ENCODE data around the gene CRADD. TPM values are rescaled to one million over a fixed set of nuclear protein-coding genes. Genes with fewer than 3 reads are reported as not detected.

Gene CRADD
- total RNA-seq, 1 experiment from 2014 or later: 14.3 TPM

DNA sequence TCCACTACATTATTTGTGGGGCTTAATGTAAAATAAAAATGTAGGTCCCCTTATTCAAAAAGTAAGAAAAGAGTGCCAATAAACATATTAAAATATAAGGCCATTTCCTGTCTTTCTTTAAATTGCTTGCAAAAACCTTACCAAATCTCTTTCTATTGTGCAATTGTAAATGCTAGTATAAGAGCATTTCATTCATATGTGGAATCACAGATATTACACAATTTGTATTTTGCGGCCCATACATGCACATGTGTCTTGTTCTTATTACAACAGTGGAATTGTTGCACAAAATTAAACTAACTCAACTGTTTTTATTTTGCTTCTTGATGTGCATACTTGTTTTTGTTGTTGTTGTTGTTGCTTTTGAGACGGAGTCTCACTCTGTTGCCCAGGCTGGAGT is 20.1 kb upstream of the CRADD start:
- Histone ChIP-seq H3K36me3 (no peaks in the 10 kb centered on the region), H3K4me3 (no peak overlapping the region), H3K4me1 (replicated peaks) (no peaks in the 10 kb centered on the region), H3K9me3 (replicated peaks) (no peaks in the 10 kb centered on the region), H3K27me3 (replicated peaks) (no peaks in the 10 kb centered on the region), H3K27ac (no peak overlapping the region)
- DNase-seq (ENCODE audit: low read depth in 1 of 2, low spot score in 2 of 2): no peak

DNA sequence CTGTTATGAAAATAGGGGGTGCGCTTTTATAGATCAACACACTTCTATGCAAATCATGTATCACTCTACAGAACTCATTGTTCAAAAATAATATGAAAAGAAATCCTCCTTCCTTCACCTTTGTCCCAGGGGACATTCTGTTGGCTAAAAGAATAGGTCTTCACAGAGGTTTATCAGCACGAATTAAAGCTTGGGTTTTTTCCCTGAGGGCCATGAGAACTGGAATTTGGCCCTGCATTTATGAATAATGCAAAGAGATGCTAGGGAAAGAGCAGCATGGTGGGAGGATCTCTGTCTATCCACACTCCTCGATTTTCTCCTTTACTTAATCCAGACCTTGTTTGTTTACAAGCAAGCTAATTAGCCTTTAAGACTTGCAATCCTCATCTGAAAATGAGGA is 16.2 kb upstream of the CRADD start:
- H3K4me3 ChIP-seq: no peak overlapping the region

DNA sequence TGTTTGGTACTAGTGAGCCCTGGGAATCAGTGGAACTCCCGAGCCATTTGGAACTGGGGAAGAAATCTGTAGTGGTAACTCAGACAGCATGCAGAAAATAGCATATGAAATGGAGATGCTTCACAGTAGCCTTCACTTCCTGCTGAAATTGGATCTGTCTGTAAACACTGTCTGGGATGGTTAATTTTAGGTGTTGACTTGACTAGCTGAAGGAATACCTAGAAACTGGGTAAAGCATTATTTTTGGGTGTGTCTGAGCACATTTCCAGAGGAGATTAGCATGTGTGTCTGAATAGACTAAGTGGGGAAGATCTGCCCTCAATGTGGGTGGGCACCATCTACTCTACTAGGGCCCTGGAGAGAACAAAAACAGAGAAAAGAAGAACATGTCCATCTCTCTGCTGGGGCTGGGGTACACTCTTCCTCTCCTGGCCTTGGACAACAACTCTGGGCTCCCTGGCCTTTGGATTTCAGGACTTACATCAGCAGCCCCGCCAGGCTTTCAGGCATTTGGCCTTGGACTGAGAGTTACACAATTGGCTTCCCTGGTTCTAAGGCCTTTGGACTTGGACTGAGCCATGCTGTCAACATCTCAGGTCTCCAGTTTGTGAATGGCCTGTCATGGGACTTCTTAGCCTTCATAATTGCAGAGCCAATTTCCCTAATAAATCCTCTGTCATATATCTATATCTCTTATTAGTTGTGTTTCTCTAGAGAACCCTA is 14.0 kb upstream of the CRADD start:
- Histone ChIP-seq H3K27ac (no peak overlapping the region), H3K4me1 (replicated peaks) (no peaks in the 10 kb centered on the region), H3K36me3 (no peaks in the 10 kb centered on the region), H3K27me3 (replicated peaks) (no peaks in the 10 kb centered on the region), H3K4me3 (no peak overlapping the region), H3K9me3 (replicated peaks) (no peaks in the 10 kb centered on the region; the same call in 1 of the 2 replicates)
- DNase-seq (ENCODE audit: low read depth in 1 of 2, low spot score in 2 of 2): no peak

More for the DNA sequence above, 16.2 kb upstream of the CRADD start:
- no peaks in the 10 kb centered on the region for H3K4me1 ChIP-seq (replicated peaks)
- H3K9me3 ChIP-seq (replicated peaks): no peaks in the 10 kb centered on the region; the same call in 1 of the 2 replicates
- no peak for DNase-seq (ENCODE audit: low read depth in 1 of 2, low spot score in 2 of 2)
- no peaks in the 10 kb centered on the region for H3K36me3 ChIP-seq
- H3K27ac ChIP-seq: no peak overlapping the region
- no peaks in the 10 kb centered on the region for H3K27me3 ChIP-seq (replicated peaks)

DNA sequence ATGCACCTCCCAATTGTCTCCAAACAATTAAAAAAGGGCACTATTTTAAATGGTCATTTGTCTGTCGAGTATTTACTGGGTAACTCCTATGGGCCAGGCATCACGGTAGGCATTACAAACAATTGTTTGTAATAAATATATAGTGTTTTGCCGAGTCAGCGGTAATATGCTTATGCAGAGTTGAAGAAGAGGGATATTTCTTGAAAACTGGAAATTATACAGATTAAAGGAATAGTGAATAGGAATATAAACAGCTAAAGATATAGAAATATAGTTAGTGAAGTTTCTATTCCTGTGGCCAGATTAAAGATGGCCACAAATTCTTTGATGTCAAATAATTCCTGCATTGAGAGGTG is 13.5 kb upstream of the CRADD start:
- DNase-seq (ENCODE audit: low read depth in 1 of 2, low spot score in 2 of 2): no peak
- H3K27ac ChIP-seq: no peak overlapping the region
- no peaks in the 10 kb centered on the region; the same call in 1 of the 2 replicates for H3K9me3 ChIP-seq (replicated peaks)
- H3K4me3 ChIP-seq: no peak overlapping the region
- H3K27me3 ChIP-seq (replicated peaks): no peaks in the 10 kb centered on the region
- H3K36me3 ChIP-seq: no peaks in the 10 kb centered on the region
- H3K4me1 ChIP-seq (replicated peaks): no peaks in the 10 kb centered on the region

DNA sequence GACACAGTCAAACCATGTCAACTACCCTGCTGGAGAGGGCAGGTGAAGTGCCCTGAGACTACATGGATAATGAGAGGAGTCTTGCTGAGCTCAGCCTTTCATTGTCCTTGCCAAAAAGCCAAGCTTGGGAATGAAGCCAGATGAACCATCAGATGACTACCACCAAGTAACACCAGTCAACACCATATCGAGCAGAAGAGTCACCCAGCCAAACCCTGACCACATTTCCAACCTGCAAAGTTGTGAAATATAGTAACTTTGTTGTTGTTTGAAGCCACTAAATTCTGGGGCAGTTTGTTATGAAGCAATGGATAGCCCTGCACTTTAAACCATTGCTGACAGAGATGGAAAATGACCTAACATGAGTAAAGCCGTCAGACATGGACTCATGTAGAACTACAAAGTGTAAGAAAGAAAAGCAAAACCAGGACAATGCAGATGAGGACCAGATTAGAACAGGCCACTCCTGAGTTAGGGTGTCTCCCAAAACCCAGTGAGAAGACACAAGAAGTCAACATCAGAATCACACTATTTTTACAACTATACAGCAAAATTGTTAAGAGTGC is 12.5 kb upstream of the CRADD start:
- H3K4me1 ChIP-seq (replicated peaks): no peaks in the 10 kb centered on the region
- DNase-seq (ENCODE audit: low read depth in 1 of 2, low spot score in 2 of 2): no peak
- H3K9me3 ChIP-seq (replicated peaks): no peaks in the 10 kb centered on the region; the same call in 1 of the 2 replicates
- H3K27me3 ChIP-seq (replicated peaks): no peaks in the 10 kb centered on the region
- no peak overlapping the region for H3K4me3 ChIP-seq
- H3K27ac ChIP-seq: no peak overlapping the region
- no peaks in the 10 kb centered on the region for H3K36me3 ChIP-seq

DNA sequence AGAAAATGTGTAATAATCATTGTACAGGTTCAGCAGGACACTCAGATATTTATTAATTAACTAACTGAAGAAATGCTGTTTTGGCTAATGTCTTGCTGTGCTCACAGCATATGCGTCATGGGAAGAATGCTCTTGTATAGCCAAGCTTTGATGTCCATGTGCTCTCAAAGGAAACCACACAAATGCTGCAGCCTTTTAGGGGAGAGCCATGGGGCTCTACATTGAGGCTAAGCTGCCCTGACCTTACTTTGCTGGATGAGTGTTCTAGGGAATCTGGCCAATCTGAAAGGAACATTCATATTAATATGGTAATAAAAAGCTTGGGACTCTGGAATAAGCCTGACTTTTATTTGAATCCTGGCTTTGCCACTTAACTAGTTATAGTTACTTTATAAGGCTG is 9.5 kb upstream of the CRADD start:
- no peaks in the 10 kb centered on the region for H3K27me3 ChIP-seq (replicated peaks)
- H3K9me3 ChIP-seq (replicated peaks): no peaks in the 10 kb centered on the region; the same call in 1 of the 2 replicates
- no peak overlapping the region for H3K4me3 ChIP-seq
- DNase-seq (ENCODE audit: low read depth in 1 of 2, low spot score in 2 of 2): no peak
- H3K27ac ChIP-seq: no peak overlapping the region
- no peaks in the 10 kb centered on the region for H3K4me1 ChIP-seq (replicated peaks)
- no peaks in the 10 kb centered on the region for H3K36me3 ChIP-seq

DNA sequence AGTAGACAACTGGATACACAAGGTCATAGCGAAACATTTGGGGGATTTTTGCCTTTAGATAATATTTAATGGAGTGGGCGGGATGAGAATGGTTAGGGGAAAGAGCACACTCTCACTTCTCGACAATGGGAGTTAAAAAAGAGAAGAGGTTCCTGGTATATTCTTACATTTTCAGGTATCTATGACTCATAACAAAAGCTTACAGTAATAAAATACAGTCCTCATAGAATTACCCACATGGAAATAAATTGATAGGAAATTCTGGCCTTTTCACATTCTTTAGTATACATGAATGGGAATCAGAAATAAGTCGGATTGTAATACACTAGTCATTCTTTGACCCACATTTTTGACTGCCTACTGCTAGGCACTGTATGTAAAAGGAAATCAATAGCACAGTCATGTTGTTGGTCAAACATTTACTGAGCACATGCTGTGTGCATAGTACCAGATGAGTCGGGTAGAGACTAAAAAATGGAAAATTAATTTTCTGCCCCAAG is 8.2 kb upstream of the CRADD start:
- no peaks in the 10 kb centered on the region for H3K27me3 ChIP-seq (replicated peaks)
- no peak overlapping the region for H3K4me3 ChIP-seq
- no peaks in the 10 kb centered on the region for H3K36me3 ChIP-seq
- H3K4me1 ChIP-seq (replicated peaks): no peaks in the 10 kb centered on the region
- no peak for DNase-seq (ENCODE audit: low read depth in 1 of 2, low spot score in 2 of 2)
- H3K9me3 ChIP-seq (replicated peaks): no peaks in the 10 kb centered on the region; the same call in 1 of the 2 replicates
- no peak overlapping the region for H3K27ac ChIP-seq

DNA sequence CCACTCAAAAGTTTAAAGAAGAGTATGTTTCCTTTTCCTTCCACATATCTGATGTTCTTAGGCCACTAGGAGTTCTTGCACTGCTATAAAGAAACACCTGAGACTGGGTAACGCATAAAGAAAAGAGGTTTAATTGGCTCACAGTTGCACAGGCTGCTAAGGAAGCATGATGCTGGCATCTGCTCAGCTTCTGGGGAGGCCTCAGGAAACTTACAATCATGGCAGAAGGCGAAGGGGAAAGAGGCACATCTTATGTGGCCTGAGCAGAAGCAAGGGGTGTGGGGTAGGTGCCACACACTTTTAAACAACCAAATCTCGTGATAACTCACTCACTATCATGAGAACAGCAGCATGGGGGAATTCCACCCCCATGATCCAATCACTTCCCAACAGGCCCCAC is 7.7 kb upstream of the CRADD start:
- Histone ChIP-seq H3K36me3 (no peaks in the 10 kb centered on the region), H3K9me3 (replicated peaks) (no peaks in the 10 kb centered on the region; the same call in 1 of the 2 replicates), H3K27ac (no peak overlapping the region), H3K4me3 (no peak overlapping the region), H3K4me1 (replicated peaks) (no peaks in the 10 kb centered on the region), H3K27me3 (replicated peaks) (no peaks in the 10 kb centered on the region)
- no peak for DNase-seq (ENCODE audit: low read depth in 1 of 2, low spot score in 2 of 2)

DNA sequence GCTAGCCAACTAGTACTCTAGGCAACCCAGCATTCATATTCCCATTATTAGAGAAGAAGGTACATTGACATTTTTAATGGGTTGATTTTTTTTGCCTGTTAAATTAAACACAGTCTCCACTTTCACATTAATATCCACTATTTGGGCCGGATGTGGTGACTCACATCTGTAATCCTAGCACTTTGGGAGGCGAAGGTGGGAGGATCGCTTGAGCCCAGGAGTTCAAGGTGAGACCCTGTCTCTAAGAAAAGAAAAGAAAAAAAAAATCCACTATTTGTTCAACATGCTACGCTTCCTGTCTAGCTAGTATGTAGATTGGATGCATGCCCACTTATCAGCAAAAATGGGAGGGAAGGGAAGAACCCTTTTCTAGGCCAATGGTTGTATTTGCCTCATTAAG is 7.1 kb upstream of the CRADD start:
- no peaks in the 10 kb centered on the region for H3K36me3 ChIP-seq
- no peaks in the 10 kb centered on the region for H3K4me1 ChIP-seq (replicated peaks)
- H3K9me3 ChIP-seq (replicated peaks): no peaks in the 10 kb centered on the region; the same call in 1 of the 2 replicates
- H3K4me3 ChIP-seq: no peak overlapping the region
- DNase-seq (ENCODE audit: low read depth in 1 of 2, low spot score in 2 of 2): no peak
- no peak overlapping the region for H3K27ac ChIP-seq
- no peaks in the 10 kb centered on the region for H3K27me3 ChIP-seq (replicated peaks)

DNA sequence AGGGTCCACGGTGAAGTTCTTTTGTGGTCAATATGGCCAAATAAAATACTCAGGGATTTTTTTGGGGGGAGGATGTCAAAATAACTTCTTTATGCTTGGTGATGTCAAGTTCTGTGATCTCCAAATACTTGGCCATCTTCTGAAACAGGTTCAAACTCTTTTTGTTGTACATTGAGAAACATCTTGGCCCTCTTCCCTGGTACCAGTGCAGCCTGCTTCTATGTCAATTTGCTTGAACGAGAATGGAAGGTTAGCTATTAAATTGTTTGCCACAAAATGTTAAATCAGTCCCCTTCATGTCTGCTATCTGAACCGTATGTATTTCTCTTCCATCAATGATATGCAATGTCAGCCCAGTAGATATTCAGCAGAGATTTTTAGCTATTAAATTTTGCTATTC is 6.1 kb upstream of the CRADD start:
- no peak overlapping the region for H3K4me3 ChIP-seq
- no peaks in the 10 kb centered on the region for H3K36me3 ChIP-seq
- no peaks in the 10 kb centered on the region for H3K4me1 ChIP-seq (replicated peaks)
- H3K27me3 ChIP-seq (replicated peaks): no peaks in the 10 kb centered on the region
- H3K27ac ChIP-seq: no peak overlapping the region
- H3K9me3 ChIP-seq (replicated peaks): no peaks in the 10 kb centered on the region
- DNase-seq (ENCODE audit: low read depth in 1 of 2, low spot score in 2 of 2): no peak

DNA sequence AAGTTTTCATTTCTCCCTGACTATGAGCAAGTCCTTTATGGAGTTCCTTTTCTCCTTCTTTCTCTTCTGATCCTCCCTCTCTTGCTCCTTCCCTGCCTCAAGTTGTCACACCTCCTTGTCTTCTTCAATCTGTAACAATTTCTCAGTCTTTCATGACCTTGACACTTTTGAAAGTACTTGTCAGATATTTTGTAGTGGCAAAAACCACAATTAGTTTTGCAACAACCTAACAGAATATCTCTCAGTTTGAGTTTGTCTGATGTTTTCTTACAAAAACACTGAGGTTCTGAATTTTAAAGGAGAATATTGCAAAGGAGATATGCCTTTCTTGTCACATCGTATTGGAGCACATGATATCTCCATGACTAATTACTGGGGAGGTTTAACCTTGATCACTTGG is 4.1 kb upstream of the CRADD start:
- Histone ChIP-seq H3K27me3 (replicated peaks) (no peaks in the 10 kb centered on the region), H3K4me1 (replicated peaks) (peaks cover 11% of the 10 kb centered on the region), H3K27ac (no peak overlapping the region), H3K9me3 (replicated peaks) (no peaks in the 10 kb centered on the region), H3K4me3 (no peak overlapping the region), H3K36me3 (no peaks in the 10 kb centered on the region; the same call in 1 of the 2 replicates)
- no peak for DNase-seq (ENCODE audit: low read depth in 1 of 2, low spot score in 2 of 2)

DNA sequence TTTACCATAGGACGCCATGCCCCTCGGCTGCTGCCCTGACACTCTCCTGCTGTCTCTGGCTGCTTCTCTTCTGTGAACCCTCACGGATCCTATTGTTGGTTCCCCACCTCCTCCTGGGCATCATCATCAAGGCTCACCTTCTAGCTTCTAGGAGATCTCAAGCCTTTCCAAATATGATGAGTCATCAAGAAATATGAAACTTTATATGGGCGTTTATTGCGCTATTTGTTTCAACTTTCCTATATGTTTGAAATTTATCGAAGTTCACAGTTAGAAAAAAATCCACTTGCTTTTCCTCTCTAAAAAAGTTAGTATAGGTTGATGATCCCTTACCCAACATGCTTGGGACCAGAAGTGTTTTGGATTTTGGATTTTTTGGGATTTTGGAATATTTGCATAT is 2.8 kb upstream of the CRADD start:
- no peaks in the 10 kb centered on the region for H3K9me3 ChIP-seq (replicated peaks)
- no peaks in the 10 kb centered on the region; the same call in 1 of the 2 replicates for H3K36me3 ChIP-seq
- no peaks in the 10 kb centered on the region for H3K27me3 ChIP-seq (replicated peaks)
- H3K4me3 ChIP-seq: no peak overlapping the region
- no peak for DNase-seq (ENCODE audit: low read depth in 1 of 2, low spot score in 2 of 2)
- H3K4me1 ChIP-seq (replicated peaks): peaks cover 16% of the 10 kb centered on the region
- no peak overlapping the region for H3K27ac ChIP-seq

DNA sequence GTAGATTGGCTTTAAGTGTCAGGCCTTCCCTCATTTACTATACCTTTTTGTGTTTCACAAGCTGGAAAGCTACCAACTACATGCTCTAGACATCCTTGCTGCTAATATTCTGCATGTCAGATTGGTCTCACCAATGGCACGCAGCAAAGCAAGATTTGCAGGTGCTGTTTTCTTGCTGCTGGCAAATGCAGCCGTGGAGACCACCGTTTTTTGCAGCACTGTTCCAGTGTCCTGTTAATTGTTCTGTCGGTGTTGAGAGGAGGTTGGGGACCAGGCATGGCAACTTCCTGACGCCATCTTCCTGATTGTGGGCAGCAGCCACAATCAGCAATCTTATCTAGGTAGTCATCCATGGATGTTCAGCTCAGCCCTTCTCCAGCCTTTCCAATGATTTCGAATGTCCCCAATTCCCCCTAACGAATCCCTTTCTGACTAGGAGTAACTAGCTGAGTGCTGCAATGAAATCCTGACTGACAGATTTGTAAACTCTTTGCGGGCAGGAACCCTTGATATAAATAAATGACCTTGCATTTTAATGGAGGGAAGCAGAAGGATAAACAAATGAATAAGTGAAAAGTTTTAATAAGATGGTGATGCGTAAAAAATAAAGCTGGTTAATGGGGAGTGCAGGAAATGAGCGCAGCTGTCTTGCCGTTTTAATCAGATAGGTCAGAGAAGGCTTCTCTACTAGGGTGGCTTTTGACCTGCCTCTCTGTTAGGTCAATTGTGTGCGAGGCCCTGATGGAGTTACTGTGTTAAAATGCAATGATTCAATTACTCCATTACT is 574 bp upstream of the CRADD start:
- H3K4me3 ChIP-seq: peak overlapping the region; percentile 57
- H3K27me3 ChIP-seq (replicated peaks): no peaks in the 10 kb centered on the region

DNA sequence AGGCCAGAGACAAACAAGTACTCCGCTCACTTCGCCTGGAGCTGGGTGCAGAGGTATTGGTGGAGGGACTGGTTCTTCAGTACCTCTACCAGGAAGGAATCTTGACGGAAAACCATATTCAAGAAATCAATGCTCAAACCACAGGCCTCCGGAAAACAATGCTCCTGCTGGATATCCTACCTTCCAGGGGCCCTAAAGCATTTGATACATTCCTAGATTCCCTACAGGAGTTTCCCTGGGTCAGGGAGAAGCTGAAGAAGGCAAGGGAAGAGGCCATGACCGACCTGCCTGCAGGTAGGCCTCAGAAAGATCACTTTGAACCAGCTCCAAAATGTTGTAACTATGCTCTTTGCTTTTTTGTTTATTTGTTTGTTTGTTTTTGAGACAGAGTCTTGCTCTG is 1.6 kb downstream of the CRADD start:
- no peak for DNase-seq (ENCODE audit: low read depth in 1 of 2, low spot score in 2 of 2)
- Histone ChIP-seq H3K27me3 (replicated peaks) (no peaks in the 10 kb centered on the region), H3K4me3 (no peak overlapping the region), H3K9me3 (replicated peaks) (no peaks in the 10 kb centered on the region), H3K4me1 (replicated peaks) (peaks cover 16% of the 10 kb centered on the region), H3K36me3 (no peaks in the 10 kb centered on the region; the same call in 1 of the 2 replicates), H3K27ac (no peak overlapping the region)

More for the DNA sequence above, 574 bp upstream of the CRADD start:
- peaks cover 16% of the 10 kb centered on the region for H3K4me1 ChIP-seq (replicated peaks)
- peak overlapping the region; percentile 96 for H3K27ac ChIP-seq
- DNase-seq (ENCODE audit: low read depth in 1 of 2, low spot score in 2 of 2): no peak
- H3K9me3 ChIP-seq (replicated peaks): no peaks in the 10 kb centered on the region
- no peaks in the 10 kb centered on the region; the same call in 1 of the 2 replicates for H3K36me3 ChIP-seq

Data from SJSA1 (cell line).